ENCODE data around the gene WARS2. TPM values are rescaled to one million over a fixed set of nuclear protein-coding genes. Genes with fewer than 3 reads are reported as not detected.

The WARS2 gene
- total RNA-seq, 1 experiment from 2014 or later: 18.1 TPM

DNA sequence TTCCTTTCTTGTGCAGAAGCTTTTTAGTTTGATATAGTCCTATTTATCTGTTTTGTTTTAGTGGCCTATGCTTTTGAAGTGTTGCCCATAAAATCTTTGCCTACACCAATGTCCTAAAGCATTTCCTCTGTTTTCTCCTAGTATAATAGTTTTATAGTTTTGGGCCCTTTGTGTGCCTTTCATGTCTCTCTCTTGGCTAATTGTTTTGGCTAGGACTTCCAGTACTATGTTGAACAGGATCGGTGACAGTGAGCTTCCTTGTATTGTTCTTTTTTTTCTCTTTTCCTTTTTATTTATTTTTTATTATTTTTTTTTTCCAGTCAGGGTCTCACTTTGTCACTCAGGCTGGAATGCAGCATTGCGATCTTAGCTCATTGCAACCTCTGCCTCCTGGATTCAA lies 47.0 kb upstream of the WARS2 start:
- Histone ChIP-seq H3K9me2 (replicated peaks; ENCODE audit: low read length) (no peaks in the 10 kb centered on the region), H3K4me1 (ENCODE audit: insufficient read depth, low read length) (no peaks in the 10 kb centered on the region), H3K9me3 (ENCODE audit: low read length) (no peaks in the 10 kb centered on the region), H3K79me2 (ENCODE audit: low read length) (no peaks in the 10 kb centered on the region), H3K4me2 (ENCODE audit: low read length) (no peak overlapping the region), H2AFZ (ENCODE audit: low read length) (no peak overlapping the region), H3K4me3 (ENCODE audit: low read length) (no peak overlapping the region), H3F3A (ENCODE audit: low read length, unreplicated experiment) (no peaks in the 10 kb centered on the region), H3K36me3 (ENCODE audit: low read depth, low read length) (no peaks in the 10 kb centered on the region), H3K27me3 (ENCODE audit: low read length) (no peaks in the 10 kb centered on the region), H3K9ac (ENCODE audit: low read length) (no peak overlapping the region), H3K27ac (ENCODE audit: low read length) (no peak overlapping the region), H4K20me1 (ENCODE audit: low read length) (no peaks in the 10 kb centered on the region)
- ATAC-seq (no peak), DNase-seq (no peak)
- ChIA-PET POLR2A (ENCODE audit: unreplicated experiment) (no interaction called here), CTCF (no interaction called here)
- no peak for TF ChIP-seq EZH2phosphoT487 (IDR thresholded peaks at IDR 0.05; ENCODE audit: borderline replicate concordance, low read length)
- TF ChIP-seq CTCF (conservative IDR thresholded peaks at IDR 0.05; ENCODE audit: low read depth, low read length): no peak
- no peak for TF ChIP-seq EZH2 (IDR thresholded peaks at IDR 0.05; ENCODE audit: low read length, unreplicated experiment)
- intact Hi-C loops (cut with micrococcal nuclease): loop anchor here (5.0 kb wide), 1 partner anchor 90 kb away; no protein-coding TSS in a partner anchor
- no TSS peak for BruUV-seq (replicated peaks)

- no peak overlapping the region for H2AFZ ChIP-seq (ENCODE audit: low read length)
- no peaks in the 10 kb centered on the region for H4K20me1 ChIP-seq (ENCODE audit: low read length)
- no peaks in the 10 kb centered on the region for H3K9me2 ChIP-seq (replicated peaks; ENCODE audit: low read length)
- H3K4me2 ChIP-seq (ENCODE audit: low read length): no peak overlapping the region
- no peak overlapping the region for H3K27ac ChIP-seq (ENCODE audit: low read length)
- no peak for TF ChIP-seq EZH2 (IDR thresholded peaks at IDR 0.05; ENCODE audit: low read length, unreplicated experiment)
- TF ChIP-seq EZH2phosphoT487 (IDR thresholded peaks at IDR 0.05; ENCODE audit: borderline replicate concordance, low read length): no peak
- TF ChIP-seq CTCF (conservative IDR thresholded peaks at IDR 0.05; ENCODE audit: low read depth, low read length): no peak
- intact Hi-C loops (cut with micrococcal nuclease): loop anchor here (5.0 kb wide), 1 partner anchor 91 kb away; no protein-coding TSS in a partner anchor
- no peak for DNase-seq
- ATAC-seq: no peak
- ChIA-PET CTCF (no interaction called here), POLR2A (ENCODE audit: unreplicated experiment) (no interaction called here)
- no peaks in the 10 kb centered on the region for H3K9me3 ChIP-seq (ENCODE audit: low read length)
- BruUV-seq (replicated peaks): no TSS peak
- H3K4me3 ChIP-seq (ENCODE audit: low read length): no peak overlapping the region
- H3K36me3 ChIP-seq (ENCODE audit: low read depth, low read length): no peaks in the 10 kb centered on the region
- no peaks in the 10 kb centered on the region for H3K27me3 ChIP-seq (ENCODE audit: low read length)
- H3K9ac ChIP-seq (ENCODE audit: low read length): no peak overlapping the region
- H3F3A ChIP-seq (ENCODE audit: low read length, unreplicated experiment): no peaks in the 10 kb centered on the region
- H3K79me2 ChIP-seq (ENCODE audit: low read length): no peaks in the 10 kb centered on the region
- H3K4me1 ChIP-seq (ENCODE audit: insufficient read depth, low read length): no peaks in the 10 kb centered on the region
Observed at GRCh38 chr1:119186471-119186870, 46.0 kb upstream of the WARS2 start.

- BruUV-seq (replicated peaks): no TSS peak
- TF ChIP-seq EZH2 (IDR thresholded peaks at IDR 0.05; ENCODE audit: low read length, unreplicated experiment) (no peak), EZH2phosphoT487 (IDR thresholded peaks at IDR 0.05; ENCODE audit: borderline replicate concordance, low read length) (no peak), CTCF (conservative IDR thresholded peaks at IDR 0.05; ENCODE audit: low read depth, low read length) (no peak)
Observed at GRCh38 chr1:119184972-119185371, 44.5 kb upstream of the WARS2 start.

More at GRCh38 chr1:119184972-119185371, 44.5 kb upstream of the WARS2 start:
- CTCF ChIA-PET: interaction anchor here (0.6 kb wide), 1 partner anchor 127 kb away, joined by 3 read pairs; no protein-coding TSS in a partner anchor
- H3K4me2 ChIP-seq (ENCODE audit: low read length): no peak overlapping the region
- H3F3A ChIP-seq (ENCODE audit: low read length, unreplicated experiment): no peaks in the 10 kb centered on the region
- H2AFZ ChIP-seq (ENCODE audit: low read length): no peak overlapping the region
- ATAC-seq (no peak), DNase-seq (no peak)
- no peaks in the 10 kb centered on the region for H3K79me2 ChIP-seq (ENCODE audit: low read length)
- no peaks in the 10 kb centered on the region for H3K27me3 ChIP-seq (ENCODE audit: low read length)
- no peak overlapping the region for H3K9ac ChIP-seq (ENCODE audit: low read length)
- H4K20me1 ChIP-seq (ENCODE audit: low read length): no peaks in the 10 kb centered on the region
- intact Hi-C loops (cut with micrococcal nuclease): loop anchor here (5.0 kb wide), 1 partner anchor 92 kb away; no protein-coding TSS in a partner anchor
- no peaks in the 10 kb centered on the region for H3K9me2 ChIP-seq (replicated peaks; ENCODE audit: low read length)
- no peaks in the 10 kb centered on the region for H3K4me1 ChIP-seq (ENCODE audit: insufficient read depth, low read length)
- H3K36me3 ChIP-seq (ENCODE audit: low read depth, low read length): no peaks in the 10 kb centered on the region
- H3K27ac ChIP-seq (ENCODE audit: low read length): no peak overlapping the region
- no peaks in the 10 kb centered on the region for H3K9me3 ChIP-seq (ENCODE audit: low read length)
- POLR2A ChIA-PET (ENCODE audit: unreplicated experiment): no interaction called here
- no peak overlapping the region for H3K4me3 ChIP-seq (ENCODE audit: low read length)

Data from PC-3 (cell line).